GM18505 (cell line): ENCODE measurements around the gene GALNT18.

Experiments used
- ATAC-seq: cut with Tn5 transposase; IDR thresholded peaks from one replicate; pipeline ENCODE4 v1.9.1; 2021; ENCODE audit not compliant: unreplicated experiment
- POLR2A ChIP-seq: IDR thresholded peaks from 4 replicates; pipeline ENCODE4 v1.6.1; 2011; ENCODE audit warnings: borderline replicate concordance; ENCODE audit not compliant: insufficient read depth, insufficient read length; ENCODE audit errors: extremely low read depth

The GALNT18 gene

DNA sequence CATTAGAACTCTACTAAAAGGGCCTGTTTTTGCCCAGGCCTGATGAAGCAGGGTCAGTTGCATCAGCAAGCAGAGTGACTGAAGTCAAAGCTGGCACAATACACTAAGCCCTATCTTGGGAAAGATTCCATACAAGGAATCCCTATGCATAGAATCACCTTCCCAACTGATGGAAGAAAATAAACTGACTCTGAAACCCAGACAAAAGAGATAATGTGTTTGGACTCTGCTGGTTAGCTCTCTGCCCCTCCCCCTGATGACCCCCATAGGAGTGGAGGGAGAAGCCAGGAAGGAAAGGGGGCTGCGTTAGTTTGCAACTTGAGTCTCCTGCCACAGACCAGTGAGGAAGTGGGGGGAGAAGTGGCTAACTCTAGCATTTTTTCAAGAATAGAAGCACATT, 32.9 kb downstream of the GALNT18 start:
- ATAC-seq = no peak
- TF ChIP-seq POLR2A = no peak

DNA sequence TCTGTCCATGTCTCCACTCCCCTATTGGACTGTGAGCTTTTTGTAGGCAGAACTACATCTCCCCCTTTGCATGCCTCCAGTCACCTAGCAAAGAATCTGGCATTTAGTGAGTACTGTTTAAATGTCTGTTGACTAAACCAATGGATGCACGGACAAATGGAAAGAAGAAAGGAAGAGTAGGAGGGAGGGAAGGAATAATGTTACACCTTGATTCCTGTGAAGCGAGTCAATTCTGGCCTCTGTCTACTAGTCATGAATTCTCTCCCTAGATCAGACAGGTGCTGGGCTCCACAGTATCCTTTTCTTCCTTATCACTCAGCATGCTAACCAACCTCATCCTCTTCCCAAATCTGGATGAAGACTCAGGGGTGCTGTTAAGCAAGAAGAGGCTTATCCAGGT, 33.6 kb downstream of the GALNT18 start:
- no peak for ATAC-seq
- TF ChIP-seq POLR2A = no peak

DNA sequence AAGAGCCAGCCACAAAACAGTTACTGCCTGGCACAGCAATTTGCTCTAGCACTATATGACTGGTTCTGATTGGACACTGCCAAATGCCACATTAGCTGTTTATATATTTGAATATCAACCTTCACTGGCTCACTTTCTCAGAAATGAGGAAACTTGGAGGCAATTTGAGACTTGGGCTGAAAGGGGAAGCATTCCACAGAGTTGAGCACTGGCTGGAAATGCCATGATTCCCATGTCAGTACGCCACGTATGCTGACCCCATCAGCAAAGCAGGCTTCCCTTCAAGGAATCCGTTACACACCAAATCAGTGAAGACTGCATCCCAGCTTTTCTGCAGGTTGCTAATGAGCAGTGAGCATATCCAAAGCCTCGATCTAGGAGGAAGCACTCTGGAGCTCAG, 34.7 kb downstream of the GALNT18 start:
- no peak for ATAC-seq
- no peak for TF ChIP-seq POLR2A

DNA sequence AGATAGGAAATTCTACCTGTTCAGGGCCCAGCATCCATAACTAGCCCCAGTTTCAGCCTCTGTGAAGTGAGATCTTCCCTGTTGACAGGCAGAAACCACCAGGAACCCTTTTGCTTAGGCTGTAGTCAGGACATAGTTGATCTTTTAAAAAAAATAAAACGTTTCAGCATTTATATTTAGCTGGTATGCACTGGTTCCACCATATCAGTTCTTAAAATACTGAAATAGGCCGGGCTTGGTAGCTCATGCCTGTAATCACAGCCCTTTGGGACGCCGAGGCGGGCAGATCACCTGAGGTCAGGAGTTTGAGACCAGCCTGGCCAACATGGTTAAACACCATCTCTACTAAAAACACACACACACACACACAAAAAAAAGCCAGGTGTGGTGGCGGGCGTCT, 35.3 kb downstream of the GALNT18 start:
- no peak for ATAC-seq
- TF ChIP-seq POLR2A = no peak

DNA sequence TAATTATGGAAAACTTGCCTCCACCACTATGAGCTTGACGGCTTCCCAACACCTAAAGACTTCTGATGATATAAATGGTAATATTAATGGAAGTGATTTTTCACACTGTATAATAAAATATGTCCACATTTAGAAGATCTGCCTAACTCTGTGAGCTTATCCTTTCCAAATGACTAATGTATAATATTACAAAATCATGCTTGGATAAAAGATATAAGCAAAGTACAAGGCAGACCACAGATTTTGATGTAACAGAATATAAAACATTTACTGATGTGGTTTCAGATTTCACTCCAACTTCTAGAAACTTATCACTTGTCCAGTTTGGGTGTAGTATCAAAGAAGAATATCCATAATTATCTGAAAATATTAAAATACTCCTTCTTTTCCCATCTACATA, 36.9 kb downstream of the GALNT18 start:
- TF ChIP-seq POLR2A = no peak
- no peak for ATAC-seq

DNA sequence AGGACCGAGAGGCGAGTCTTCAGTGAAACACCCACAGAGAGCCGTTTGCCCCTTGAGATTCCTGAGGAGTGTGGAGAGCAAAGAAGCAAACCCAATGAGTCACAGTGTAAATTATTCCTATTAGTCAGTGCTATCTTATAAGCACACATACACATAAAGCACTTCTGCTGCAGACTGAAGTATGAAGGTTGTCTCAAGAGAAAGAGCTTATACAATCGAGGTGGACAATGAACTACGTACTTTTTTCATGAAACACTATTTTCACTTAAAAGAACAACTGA, 37.3 kb downstream of the GALNT18 start:
- ATAC-seq = no peak
- TF ChIP-seq POLR2A = no peak

DNA sequence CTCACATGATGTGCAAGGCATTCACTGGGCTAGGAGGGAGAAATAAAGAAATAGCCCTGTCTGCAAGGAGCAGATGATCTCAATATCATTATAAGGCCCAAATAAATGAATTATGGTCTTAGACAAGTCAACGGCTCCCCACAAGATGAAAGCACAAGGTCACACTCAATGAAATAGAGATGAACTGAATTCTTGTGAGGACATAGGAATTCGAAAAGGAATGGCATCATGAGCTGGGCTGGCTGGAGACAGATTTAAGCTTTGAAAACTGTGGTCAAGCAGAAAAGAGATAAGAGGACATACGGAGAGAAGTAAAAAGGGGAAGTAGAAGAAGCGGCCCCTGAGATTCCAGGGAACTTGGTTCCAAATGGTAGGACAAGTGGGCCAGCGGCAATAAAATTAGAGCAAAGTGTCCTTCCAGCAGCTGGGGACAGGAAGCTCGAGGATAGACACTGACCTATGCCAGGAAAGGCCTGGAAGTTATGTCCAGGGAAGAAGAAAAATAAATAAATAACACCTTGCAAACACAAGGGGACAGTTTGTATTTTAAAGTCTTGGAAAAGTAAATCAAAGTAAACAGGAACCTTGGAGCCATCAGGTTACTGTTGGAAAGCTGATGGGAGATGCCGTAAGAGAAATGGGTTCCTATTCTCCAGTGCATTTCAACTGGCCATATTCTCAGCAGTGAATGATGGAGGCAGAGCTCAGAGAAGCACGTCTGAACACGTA, 37.8 kb downstream of the GALNT18 start:
- TF ChIP-seq POLR2A = no peak
- ATAC-seq = no peak

DNA sequence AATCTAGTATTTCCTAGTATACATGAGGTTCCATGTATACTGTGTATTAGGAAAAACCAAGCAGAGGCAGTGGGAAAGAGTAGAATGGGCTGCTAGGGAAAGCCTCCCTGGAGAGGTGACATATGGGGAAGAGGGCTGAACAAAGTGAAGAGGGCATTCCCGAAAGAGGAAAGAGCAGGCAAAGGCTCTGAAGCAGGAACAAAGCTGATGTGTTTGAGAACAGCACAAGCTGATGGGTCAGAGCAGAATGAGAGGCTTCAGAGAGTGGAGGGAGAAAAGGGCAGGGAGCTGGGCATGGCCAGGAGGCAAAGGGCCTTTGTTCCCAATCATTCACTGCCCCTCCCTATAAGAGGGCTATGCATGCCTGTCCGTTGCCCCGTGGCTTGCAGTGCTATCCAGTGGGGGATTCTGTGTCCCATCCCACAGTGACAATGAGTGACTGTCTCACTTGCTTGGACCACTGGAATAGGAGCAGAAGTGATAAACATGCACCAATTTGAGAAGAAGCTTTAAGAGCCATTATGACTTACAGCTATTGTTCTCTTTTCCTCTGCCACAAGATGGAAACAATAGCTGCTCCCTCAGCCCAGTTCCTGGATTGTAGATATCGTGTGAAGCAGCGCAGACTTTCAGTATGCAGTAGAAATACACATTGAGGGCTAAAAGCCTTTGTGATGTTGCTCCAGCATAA, 39.6 kb downstream of the GALNT18 start:
- TF ChIP-seq POLR2A = no peak
- ATAC-seq = no peak

DNA sequence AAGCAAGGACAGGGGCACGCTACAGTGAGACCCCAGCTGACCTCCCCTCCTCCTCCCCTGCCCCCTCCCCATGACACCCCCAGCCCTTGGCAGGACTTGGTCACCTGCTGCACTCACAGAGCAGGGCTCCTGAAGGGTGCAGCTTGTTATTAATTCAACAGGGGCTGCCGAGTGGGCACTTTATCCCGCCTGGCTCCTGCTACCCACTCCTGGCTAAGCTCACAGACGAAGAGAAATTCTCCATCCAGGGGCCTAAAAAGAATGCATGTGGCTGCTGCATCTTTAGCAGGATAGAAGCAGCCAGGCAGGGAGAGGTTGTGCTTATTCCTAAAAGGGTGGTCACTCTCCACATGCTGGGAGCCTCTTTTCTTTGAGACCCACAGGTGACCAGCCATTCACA, 40.3 kb downstream of the GALNT18 start:
- no peak for TF ChIP-seq POLR2A
- ATAC-seq = no peak

DNA sequence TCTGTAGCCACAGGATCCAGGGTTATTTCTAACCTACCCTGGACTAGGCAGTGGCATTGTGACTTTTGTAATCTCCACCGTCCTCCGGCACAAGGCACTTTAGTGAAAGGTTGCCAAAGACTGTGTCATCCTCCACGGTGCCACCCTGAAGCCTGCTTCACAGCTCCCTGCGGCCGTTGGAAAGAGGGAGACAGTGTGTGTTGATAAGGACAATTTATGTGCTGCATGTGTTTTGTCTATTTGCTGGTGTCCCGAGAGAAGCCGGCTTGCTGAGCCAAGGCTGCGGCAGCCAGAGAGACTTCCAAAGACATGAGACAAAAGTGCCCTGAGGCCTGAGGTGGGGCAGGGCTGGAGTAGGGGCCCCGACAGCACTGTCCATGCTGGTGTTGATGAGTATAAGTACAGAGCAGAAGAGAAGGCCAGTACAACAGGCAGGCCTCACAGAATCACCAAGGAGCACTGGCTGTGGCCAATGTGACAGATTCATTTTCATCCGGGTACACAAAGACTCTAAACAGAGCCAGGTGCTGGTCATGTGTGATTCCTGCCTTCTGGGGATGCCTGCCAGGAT, 40.9 kb downstream of the GALNT18 start:
- no peak for TF ChIP-seq POLR2A
- ATAC-seq = no peak

DNA sequence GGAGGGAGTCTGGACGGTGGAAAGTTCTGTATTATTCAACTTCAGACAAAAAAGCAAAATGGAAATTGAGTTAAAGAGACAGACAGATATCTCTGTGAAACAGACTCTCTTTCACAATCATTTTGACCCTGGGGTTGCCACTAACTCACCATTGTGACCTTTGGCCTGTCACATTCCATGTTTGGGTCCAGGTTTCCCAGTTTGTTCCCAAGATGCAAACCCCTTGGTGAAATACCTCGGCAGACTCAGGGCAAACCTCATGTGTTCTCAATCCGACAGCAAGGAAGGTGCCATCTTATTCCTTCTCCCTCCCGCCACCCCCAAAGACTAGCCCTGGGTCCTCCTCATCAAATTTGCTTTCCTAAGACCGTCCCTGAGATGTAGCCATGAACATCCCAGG, 41.8 kb downstream of the GALNT18 start:
- TF ChIP-seq POLR2A = no peak
- ATAC-seq = no peak

DNA sequence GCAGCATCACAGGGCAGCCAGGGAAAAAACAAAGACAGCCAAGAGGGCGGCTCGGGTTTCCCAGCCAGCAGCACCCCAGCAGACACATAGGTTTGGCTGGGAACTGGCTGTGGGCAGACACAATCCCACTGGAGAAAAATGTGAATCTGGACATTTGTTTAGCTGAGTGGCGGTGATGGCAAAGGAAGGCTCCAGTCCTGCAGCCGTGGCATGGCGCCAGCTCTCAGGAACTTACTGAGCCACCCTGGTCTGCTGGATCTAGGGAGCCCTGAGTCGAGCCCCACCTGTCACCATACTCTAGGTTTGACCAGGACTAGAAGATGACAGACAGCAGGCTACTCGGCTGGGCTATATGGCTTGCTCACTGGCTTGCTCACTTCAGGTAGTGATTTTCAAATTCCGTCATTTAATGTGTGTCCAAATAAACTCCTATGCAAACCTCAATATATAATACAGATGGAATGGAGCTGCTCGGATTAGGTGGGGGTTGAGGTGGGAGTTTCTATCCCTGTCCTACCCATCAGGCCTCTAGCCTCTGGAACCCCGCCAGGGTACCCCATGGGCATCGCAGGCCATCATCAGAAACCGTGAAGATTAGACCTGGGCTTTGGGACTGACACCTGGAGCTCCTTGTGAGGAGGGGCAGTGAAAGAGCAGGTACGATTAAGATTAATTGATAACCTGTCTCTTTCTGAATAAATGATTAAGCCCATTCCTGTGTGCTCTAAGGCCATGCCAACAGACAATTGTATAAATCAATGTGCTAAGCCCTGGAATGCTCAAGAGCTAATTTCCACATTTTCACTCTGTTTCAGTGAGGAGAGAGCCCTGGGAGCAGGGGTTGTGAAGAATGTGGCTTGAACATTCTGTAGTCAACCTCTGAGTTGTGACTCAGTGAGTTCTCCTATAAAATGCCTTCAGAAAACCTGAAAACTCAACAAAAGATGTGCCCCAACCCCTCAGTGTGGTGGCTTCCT, 42.5 kb downstream of the GALNT18 start:
- TF ChIP-seq POLR2A = no peak
- no peak for ATAC-seq
